GM18508 (cell line): ENCODE measurements around the gene TTLL6.
"Not testable (repeated sequence)": the region's sequence is repeated elsewhere in the genome, so short reads cannot be mapped to it uniquely, and the experiment has no call there.

Experiments used
- ATAC-seq: cut with Tn5 transposase; IDR thresholded peaks from one replicate; pipeline ENCODE4 v1.9.1; 2021; ENCODE audit warnings: moderate number of reproducible peaks; ENCODE audit not compliant: insufficient read depth, unreplicated experiment

TTLL6 gene

GRCh38 chr17:48726114-48726915, 90.7 kb downstream of the TTLL6 start:
- no peak for ATAC-seq

GRCh38 chr17:48725288-48726064, 91.6 kb downstream of the TTLL6 start:
- no peak for ATAC-seq

- ATAC-seq: no peak
Measured at GRCh38 chr17:48725004-48725287, 92.1 kb downstream of the TTLL6 start.

GRCh38 chr17:48724251-48725003, 92.6 kb downstream of the TTLL6 start:
- no peak for ATAC-seq

- no peak for ATAC-seq
Measured at GRCh38 chr17:48723423-48724250, 93.4 kb downstream of the TTLL6 start.

DNA sequence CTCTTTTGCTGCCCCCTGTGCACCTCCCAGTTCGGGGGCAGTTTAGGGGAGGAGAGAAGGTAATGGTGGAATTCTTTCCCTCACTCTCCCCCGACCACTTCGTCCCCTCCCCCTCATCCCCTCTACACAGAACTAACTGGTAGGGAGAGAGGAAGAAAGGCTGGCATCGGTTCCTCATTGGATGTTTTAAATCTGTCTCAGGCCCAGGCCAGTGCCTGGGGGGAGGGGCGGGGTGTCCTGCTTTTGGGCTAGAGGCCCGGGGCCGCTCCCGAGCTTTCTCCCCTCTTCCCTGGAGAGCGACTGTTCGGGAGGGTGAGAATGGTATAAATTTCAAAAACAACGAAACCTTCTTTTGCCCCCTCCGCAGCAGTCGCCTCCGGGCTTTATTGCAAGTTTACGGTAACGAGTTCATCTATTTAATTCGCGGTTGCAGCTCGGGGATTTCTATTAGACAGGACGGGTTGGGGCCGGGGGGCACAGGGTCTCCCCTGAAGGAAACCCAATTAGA, 94.1 kb downstream of the TTLL6 start, which contains the start of gene PRAC2:
Gene PRAC2 (plus strand): TSS at position 271 of the 508 bp plus-strand sequence. CDS start 1,226 bp downstream, outside the sequence.
- ATAC-seq: no peak

- ATAC-seq: no peak
Measured at GRCh38 chr17:48722201-48722907, 94.7 kb downstream of the TTLL6 start, which contains the start of gene PRAC1. Gene PRAC1 (minus strand): TSS chr17:48722518. CDS start chr17:48722392, 126 bp downstream.

DNA sequence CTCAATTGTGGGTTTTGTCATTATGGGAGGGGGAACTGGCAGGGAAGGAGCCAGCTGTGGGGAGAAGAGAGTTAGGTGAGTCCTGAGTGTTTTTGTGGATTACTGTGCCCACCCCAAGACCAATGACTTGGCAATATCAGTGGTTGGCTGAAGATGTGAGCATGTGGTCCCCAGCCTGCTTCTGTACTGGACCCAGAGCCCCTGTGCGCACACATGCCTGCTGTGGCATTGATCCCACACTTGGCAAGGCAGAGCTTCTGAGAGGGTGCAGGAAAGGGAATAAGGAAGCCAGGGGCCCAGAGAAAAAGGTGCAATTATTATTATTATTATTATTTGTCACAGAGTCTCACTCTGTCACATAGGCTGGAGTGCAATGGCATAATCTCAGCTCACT, 96.0 kb downstream of the TTLL6 start:
- ATAC-seq: no peak

DNA sequence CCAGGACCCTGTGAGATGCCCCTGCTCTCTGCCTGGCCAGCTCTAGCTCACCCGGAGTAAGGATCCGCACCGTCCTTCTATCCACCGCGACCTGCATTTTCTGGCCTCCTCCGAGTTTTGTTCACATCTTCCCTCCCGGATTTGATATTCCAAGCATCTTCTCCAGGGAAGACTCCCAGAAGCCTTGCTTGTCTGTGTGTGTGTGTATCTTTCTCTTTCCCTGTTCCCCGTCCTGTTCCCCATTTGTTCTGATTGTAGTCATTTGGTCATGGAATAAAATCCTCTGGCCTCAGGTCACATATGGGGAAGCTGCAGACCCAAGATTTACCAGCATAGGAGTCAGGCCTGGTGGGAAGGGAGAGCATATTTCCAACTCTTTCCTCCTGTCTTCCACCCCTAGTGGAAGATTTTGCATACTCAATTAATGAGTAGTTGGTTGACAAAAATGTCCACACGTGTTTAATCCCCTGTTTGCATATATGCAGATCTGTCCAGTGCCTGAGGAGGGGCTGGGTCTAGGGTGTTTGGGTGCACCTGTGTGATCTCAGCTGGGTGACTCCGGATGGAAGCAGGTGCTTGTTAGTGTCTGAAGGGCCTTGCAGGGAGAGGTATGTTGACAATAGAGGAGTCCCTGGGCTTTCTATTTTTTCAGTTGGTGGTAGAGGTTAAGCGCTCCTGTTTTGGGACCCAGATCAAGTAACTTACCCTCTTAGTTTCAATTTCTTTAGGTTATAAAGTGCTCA, 96.6 kb downstream of the TTLL6 start:
- no peak for ATAC-seq

- no peak for ATAC-seq
Measured at GRCh38 chr17:48719642-48720265, 97.3 kb downstream of the TTLL6 start.

GRCh38 chr17:48718761-48719641, 98.0 kb downstream of the TTLL6 start:
- no peak for ATAC-seq

GRCh38 chr17:48718227-48718760, 98.7 kb downstream of the TTLL6 start:
- ATAC-seq: no peak

GRCh38 chr17:48717367-48718226, 99.4 kb downstream of the TTLL6 start:
- no peak for ATAC-seq

GRCh38 chr17:48716549-48716948, 100.5 kb downstream of the TTLL6 start:
- not testable (repeated sequence) for ATAC-seq

DNA sequence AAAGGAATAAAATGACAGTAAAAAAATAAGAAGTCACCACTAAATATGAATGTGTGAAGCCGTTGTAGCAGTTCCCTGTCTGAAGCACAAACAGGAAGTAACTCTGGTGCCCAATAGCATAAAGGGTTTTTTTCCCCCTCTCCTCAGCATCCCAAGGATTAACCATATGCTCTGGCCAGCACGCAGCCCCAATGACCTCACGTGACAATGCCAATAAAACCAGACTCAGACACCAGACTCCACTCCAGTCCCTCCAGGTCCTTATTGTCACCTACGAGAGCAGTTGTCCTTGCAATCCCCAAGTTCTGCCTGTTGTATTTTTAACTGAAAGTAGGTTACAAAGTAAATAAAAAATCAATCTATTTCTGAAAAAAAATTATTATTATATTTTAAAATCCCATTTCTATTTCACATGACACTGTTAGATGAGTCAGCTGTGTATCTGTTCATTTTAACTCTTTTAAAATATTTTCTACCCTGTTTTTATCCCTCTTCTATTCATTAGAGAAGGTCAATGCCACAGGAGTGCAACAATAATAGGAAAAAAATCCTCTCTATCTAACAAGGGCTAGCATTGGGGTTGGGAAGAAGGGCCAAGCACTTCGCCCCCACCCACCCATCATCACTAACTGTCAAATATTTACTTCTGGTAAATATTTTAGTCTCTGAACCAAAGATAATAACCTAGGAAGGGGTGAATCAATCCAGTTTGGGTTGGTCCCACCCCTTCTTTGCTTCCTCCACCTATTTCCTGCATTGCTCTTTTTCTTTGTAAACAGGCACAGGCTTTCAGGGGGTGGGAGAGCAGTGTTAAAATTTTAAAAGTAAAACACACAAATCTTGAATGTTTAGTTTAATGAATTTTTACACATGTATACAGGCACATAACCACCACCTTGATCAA, 101.3 kb downstream of the TTLL6 start:
- ATAC-seq: no peak
